Epithelial cell of esophagus (primary cell): ENCODE data around the gene RHEBL1.

Experiments used
- DNase-seq: peaks from one replicate; pipeline ENCODE4 v3.0.0; 2010; ENCODE audit warnings: low read depth
- H3K4me3 ChIP-seq: 2 replicates; pipeline ENCODE4 v1.5.1; 2011; ENCODE audit warnings: mild to moderate bottlenecking, low read length, control low read depth
- TF ChIP-seq, protein P1 (sequence below): IDR thresholded peaks from 2 replicates; pipeline ENCODE4 v1.5.1; 2011; ENCODE audit warnings: low read depth, mild to moderate bottlenecking, low read length, control low read depth, inconsistent platforms; ENCODE audit not compliant: insufficient read depth; ENCODE audit errors: missing control alignments

The RHEBL1 gene

DNA sequence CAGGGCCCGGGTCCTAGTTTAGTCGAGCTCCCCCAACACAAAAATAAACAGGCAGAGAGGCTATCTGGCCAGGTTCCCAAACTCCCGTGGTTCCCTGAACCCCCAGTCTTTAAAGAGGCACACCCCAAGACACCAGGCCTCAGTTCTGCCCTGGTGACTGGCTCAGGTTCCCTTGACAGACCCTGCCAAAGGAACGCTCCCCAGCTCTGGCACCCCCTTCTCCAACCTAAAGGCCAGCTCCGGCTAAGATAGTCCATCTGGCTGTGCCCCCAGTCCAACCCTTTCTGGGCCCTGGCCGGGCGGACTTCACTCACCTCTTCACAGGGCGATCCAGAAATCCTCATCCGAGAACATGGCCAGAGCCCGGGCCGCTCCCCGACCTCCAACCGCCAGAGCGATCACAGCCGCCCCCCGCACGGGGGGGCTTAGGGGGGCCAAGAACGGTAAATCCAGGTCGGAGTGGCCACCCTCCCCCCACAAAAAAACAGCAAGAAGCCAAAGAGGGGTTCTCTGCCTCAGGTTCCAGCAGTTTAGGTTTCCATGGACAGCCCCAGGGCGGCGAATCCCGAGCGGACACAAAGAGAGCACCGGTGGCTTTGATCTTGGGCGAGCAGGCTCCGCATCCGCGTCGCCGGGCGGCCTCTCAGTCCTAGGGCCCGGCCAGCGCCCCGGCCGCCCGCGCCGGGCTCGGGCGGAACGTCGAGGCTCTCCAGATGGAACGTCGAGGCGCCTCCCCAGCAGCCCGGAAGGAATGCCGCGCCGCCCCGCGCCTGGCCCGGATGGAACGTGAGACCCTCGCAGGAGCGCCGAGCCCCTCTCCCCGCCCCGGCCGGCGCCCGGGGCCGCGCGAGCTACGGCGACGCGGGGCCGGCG lies 10.2 kb downstream of the RHEBL1 start:
- DNase-seq: peak; percentile 30
- TF ChIP-seq, protein P1, sequence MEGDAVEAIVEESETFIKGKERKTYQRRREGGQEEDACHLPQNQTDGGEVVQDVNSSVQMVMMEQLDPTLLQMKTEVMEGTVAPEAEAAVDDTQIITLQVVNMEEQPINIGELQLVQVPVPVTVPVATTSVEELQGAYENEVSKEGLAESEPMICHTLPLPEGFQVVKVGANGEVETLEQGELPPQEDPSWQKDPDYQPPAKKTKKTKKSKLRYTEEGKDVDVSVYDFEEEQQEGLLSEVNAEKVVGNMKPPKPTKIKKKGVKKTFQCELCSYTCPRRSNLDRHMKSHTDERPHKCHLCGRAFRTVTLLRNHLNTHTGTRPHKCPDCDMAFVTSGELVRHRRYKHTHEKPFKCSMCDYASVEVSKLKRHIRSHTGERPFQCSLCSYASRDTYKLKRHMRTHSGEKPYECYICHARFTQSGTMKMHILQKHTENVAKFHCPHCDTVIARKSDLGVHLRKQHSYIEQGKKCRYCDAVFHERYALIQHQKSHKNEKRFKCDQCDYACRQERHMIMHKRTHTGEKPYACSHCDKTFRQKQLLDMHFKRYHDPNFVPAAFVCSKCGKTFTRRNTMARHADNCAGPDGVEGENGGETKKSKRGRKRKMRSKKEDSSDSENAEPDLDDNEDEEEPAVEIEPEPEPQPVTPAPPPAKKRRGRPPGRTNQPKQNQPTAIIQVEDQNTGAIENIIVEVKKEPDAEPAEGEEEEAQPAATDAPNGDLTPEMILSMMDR: no peak
- H3K4me3 ChIP-seq: peak overlapping the region; percentile 76

DNA sequence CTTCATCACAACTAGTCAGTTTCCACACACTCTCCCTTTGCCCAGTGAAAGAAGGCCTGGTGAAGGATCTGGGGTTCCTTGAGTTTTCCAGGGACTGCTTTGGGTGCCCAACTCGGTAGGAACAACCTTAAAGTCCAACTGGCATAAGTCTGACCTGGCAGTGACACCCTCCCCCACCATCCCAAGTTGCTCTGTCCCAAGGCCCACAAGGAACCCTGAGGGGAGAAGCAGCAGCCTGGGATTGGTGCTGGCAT lies 10.8 kb downstream of the RHEBL1 start:
- DNase-seq: no peak
- TF ChIP-seq, protein P1: no peak
- H3K4me3 ChIP-seq: peak overlapping the region; percentile 76

DNA sequence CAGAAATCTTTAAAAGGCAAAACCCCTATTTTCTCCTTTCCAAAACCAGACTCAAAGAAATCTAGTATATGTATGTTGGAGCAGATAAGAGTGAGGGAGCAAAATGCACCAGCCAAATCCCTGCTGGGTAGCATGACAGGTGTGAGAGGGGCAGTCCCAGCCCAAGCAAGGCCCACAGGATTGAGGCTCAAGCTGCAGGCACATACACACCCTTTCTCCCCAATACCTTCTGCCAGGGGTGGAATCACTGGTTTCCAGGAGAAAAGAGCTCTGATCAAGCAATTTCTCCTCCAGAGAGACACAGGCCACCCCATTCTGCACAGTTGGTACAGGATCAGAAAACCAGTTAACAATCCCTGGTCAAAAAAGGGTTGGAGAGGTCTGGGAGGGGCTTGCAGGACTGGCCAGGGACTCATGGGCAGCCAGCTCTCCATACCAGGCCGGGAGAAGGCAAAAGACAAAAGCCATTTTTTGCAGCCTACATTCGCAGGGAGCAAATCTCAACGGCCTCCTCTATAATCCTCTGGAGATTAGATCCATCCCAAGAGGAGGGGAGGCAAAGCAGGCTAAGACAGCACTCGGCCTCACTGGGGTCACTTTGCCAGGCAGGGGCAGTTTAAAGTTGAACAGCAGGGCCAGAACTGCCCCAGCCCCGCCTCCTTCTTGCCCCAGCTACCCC lies 11.3 kb downstream of the RHEBL1 start:
- TF ChIP-seq, protein P1: no peak
- no peak for DNase-seq
- H3K4me3 ChIP-seq: peak overlapping the region; percentile 76

DNA sequence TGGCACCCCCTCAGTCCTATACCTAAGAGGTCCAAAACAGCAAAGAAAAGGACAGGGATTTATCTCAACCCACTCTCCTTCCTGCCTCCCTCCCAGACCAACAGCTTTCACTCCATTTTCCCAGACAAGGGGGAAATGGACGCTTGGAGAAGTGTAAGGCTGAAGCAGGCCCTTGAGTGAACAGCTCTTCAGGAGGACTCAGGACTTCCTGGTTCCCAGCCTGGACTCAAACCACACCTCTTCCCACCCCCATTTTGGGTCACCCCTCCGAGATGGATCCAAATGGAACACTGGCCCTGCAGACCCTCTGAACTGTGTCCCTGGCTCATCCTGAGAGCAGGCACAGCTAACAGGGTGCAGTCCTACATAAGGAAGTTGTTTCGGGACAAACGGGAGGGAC lies 11.9 kb downstream of the RHEBL1 start:
- TF ChIP-seq, protein P1: no peak
- peak overlapping the region; percentile 76 for H3K4me3 ChIP-seq
- DNase-seq: peak; percentile 19

DNA sequence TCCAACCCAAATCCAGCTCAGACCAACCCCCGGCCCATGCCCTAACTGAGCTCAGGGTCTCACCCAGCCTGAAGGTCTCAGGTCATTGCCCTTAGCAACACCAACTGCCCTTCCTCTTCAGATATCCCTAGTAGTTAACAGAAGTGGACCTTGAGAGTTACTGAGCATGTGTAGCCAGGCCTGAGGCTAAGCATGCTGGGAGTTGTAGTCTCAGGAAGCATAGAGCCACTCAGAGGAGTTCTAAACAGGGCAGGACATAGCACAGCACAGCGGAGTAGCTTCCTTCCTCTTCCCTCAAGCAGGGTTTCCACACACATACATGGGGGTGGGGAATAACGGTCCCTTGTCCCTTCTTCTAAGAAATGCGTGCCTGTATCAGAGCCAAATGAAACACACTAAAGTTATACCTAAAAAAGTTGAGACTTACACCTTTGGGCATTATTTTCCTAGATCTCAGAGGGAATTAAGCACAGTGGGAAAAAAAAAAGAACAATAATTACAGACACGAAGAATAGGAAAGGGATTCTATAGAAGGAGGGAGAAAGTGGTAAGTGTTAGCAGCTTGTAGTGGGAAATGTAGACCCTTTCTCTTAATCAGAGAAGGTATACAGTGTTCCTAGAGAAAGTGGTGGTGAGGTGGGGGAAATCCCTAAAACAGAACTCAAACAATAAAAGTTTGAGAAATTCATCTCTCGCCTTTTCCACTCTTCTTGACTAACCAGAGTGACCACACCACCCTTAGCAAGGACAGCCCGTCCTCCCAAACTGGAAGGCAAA lies 13.6 kb downstream of the RHEBL1 start:
- DNase-seq: peak; percentile 85
- H3K4me3 ChIP-seq: no peak overlapping the region
- TF ChIP-seq, protein P1: no peak

DNA sequence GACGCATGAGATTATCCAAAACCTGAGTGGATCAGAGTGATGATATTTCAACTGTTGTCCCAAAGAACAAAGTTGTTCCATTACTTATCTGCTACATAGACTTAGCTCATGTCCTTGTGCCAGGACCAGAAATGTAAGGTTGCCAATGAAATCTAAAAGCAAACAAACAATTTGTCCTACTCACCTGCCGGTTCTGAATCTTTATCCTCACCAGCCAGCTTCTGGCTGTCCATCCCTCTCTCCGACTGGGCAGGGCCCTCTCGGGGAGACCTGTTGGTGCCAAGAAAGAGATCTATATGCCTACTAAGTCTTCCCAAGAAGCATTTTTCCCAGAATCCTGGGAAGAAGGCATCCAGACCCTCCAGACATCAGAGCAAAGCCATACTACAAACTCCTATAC lies 14.7 kb downstream of the RHEBL1 start:
- H3K4me3 ChIP-seq: no peak overlapping the region
- TF ChIP-seq, protein P1: no peak
- no peak for DNase-seq
